NCI-H2107 (cell line): ENCODE results near the gene MVK.
"Not testable (repeated sequence)": the region's sequence is repeated elsewhere in the genome, so short reads cannot be mapped to it uniquely, and the experiment has no call there.

ENCODE experiments used
- DNase-seq: peaks from one replicate; lab custom pipeline; 2025; lab: John Stamatoyannopoulos, UW

MVK gene

GRCh38 chr12:109591041-109591440 lies 17.4 kb downstream of the MVK start:
- DNase-seq = no peak

- DNase-seq = no peak
These were observed 18.8 kb downstream of the MVK start for GRCh38 chr12:109592195-109592904.

- peak; percentile 70 for DNase-seq
These were observed 19.3 kb downstream of the MVK start for GRCh38 chr12:109592905-109593272.

GRCh38 chr12:109594556-109595317 lies 21.1 kb downstream of the MVK start:
- no peak for DNase-seq

GRCh38 chr12:109595321-109595902 lies 21.8 kb downstream of the MVK start:
- no peak for DNase-seq

- no peak for DNase-seq
These were observed 23.0 kb downstream of the MVK start for GRCh38 chr12:109596418-109597244.

- DNase-seq = no peak
These were observed 23.8 kb downstream of the MVK start for GRCh38 chr12:109597414-109597794.

GRCh38 chr12:109597795-109598427 lies 24.3 kb downstream of the MVK start:
- DNase-seq = peak; percentile 82

- no peak for DNase-seq
These were observed 24.8 kb downstream of the MVK start for GRCh38 chr12:109598428-109598854.

- DNase-seq = no peak
These were observed 25.5 kb downstream of the MVK start for GRCh38 chr12:109599087-109599486.

- DNase-seq = no peak
These were observed 26.9 kb downstream of the MVK start for GRCh38 chr12:109600481-109600880.

- no peak for DNase-seq
These were observed 27.4 kb downstream of the MVK start for GRCh38 chr12:109600995-109601394.

GRCh38 chr12:109601557-109601956 lies 28.0 kb downstream of the MVK start:
- DNase-seq = no peak

GRCh38 chr12:109602132-109602531 lies 28.5 kb downstream of the MVK start:
- DNase-seq = not testable (repeated sequence)

- DNase-seq = no peak
These were observed 30.6 kb downstream of the MVK start for GRCh38 chr12:109604132-109604585.

GRCh38 chr12:109605016-109605415 lies 31.4 kb downstream of the MVK start:
- no peak for DNase-seq

- no peak for DNase-seq
These were observed 32.1 kb downstream of the MVK start for GRCh38 chr12:109605599-109606228.

GRCh38 chr12:109606320-109607028 lies 32.9 kb downstream of the MVK start:
- DNase-seq = no peak

GRCh38 chr12:109607618-109608017 lies 34.0 kb downstream of the MVK start:
- DNase-seq = no peak

GRCh38 chr12:109608270-109608669 lies 34.7 kb downstream of the MVK start:
- DNase-seq = no peak

GRCh38 chr12:109608793-109609192 lies 35.2 kb downstream of the MVK start:
- no peak for DNase-seq
